ENCODE measurements around the gene LRRC4C.

DNA sequence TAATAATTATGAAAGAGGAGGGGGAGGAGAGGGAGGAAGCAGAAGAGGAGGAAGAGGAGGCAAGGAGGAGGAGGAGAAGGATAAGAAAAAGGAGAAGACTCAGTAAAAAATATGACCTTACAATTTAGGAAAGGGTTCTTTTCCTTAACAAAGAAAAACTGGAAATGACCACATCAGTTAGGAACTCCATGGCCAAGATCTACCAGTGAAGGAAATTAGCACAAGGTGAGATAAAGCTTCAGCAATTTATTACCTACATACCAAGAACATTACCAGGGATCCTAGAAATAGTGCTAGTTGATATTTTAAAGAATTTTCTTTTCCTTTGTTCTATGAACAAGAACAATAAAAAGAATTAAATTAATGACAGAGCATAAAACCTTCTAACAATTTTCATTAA, 172.7 kb downstream of the LRRC4C start:
- TF ChIP-seq, protein P1, sequence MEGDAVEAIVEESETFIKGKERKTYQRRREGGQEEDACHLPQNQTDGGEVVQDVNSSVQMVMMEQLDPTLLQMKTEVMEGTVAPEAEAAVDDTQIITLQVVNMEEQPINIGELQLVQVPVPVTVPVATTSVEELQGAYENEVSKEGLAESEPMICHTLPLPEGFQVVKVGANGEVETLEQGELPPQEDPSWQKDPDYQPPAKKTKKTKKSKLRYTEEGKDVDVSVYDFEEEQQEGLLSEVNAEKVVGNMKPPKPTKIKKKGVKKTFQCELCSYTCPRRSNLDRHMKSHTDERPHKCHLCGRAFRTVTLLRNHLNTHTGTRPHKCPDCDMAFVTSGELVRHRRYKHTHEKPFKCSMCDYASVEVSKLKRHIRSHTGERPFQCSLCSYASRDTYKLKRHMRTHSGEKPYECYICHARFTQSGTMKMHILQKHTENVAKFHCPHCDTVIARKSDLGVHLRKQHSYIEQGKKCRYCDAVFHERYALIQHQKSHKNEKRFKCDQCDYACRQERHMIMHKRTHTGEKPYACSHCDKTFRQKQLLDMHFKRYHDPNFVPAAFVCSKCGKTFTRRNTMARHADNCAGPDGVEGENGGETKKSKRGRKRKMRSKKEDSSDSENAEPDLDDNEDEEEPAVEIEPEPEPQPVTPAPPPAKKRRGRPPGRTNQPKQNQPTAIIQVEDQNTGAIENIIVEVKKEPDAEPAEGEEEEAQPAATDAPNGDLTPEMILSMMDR (IDR thresholded peaks at IDR 0.05): no peak
- no peak for TF ChIP-seq POLR2AphosphoS5 (IDR thresholded peaks at IDR 0.05)
- no peak for TF ChIP-seq EP300 (IDR thresholded peaks at IDR 0.05)
